Measurements from ENCODE around the gene VAV2.

Gene VAV2

DNA sequence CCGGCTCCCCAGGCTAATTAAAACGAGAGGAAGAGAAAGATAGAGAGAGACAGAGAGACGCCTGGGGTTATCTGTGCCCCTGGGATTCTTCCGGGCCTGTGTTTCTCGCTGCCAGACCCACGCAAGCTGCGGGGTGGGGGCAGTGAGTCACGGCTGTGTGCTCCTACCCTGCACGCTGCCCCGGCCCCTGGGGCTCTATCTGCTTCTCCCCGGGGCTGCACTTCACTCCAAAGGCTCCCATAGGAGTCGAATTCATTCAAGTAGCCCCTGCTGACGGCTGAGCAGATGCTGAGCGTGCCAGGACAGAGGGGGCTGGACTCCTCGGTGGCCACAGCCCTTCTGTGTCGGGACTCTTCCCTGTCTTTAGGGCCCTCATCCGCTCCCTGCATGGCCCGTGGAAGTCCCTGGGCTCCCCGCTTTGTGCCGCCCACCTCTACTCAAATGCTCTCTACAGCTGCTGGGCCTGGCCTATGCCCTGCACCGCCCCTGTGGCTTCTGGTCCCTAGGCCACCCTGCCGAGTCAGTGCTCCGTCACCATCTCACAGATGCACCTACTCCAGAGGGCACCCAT, 276.7 kb downstream of the VAV2 start:
- Histone ChIP-seq H3K36me3 (no peaks in the 10 kb centered on the region), H3K27me3 (peaks cover 0 to 22% (median 0%) of the 10 kb centered on the region in 11 experiments; a peak in 3 of 22 replicates), H3K9ac (peak overlapping the region; percentile 13 to 73 (median 59); a peak in 21 of 22 replicates), H3K9me3 (replicated peaks in 1 of 11) (peaks cover 0 to 11% (median 8%) of the 10 kb centered on the region in 11 experiments; a peak in 16 of 22 replicates), H4K20me1 (no peaks in the 10 kb centered on the region; a peak in 1 of 22 replicates), H3K4me1 (peaks cover 62 to 70% (median 70%) of the 10 kb centered on the region in 10 experiments), H3K27ac (peak overlapping the region in 10 of 11 experiments; percentile 15 to 83 (median 72); a peak in 19 of 22 replicates), H3K4me3 (peak overlapping the region in 6 of 10 experiments; percentile 1 to 40 (median 10); a peak in 8 of 20 replicates), H3K4me2 (peak overlapping the region; percentile 78 to 100 (median 97))
- no peak for TF ChIP-seq Cebpa-rat (IDR thresholded peaks at IDR 0.05)

DNA sequence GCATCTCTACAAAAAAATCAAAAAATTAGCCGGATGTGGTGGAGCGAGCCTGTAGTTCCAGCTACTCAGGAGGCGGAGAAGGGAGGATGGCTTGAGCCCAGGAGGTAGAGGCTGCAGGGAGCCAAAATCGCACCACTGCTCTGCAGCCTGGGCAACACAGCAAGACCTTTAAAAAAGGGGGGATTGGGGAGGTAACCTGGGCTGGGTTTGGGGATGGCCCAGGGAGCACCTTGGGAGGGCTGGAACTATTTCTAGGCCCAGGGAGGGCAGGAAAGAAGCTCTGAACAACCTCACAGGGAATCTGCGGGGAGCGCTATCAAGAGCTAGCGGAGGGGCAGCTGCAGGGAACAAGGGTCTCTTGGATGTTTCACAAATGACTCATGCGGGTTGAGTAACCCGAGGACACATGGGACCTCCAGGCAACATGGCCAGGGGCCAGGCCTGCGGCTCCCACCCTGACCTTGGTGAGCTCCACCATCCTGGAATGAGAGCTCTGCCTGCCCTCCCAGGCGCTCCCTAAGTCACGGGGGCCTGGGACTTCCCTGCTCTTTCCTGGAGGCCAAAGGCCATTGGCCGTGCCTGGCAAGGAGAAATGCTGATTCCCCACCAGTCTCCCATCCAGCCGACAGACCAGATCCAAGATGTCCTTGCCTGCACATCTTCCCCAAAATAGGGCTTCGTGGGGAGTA, 277.4 kb downstream of the VAV2 start:
- Histone ChIP-seq H3K9ac (peak overlapping the region; percentile 13 to 73 (median 59); a peak in 20 of 22 replicates), H3K4me3 (peak overlapping the region in 6 of 10 experiments; percentile 1 to 40 (median 10); a peak in 4 of 20 replicates), H3K27ac (peak overlapping the region in 9 of 11 experiments; percentile 60 to 83 (median 73); a peak in 19 of 22 replicates), H3K4me1 (peaks cover 66 to 77% (median 76%) of the 10 kb centered on the region in 10 experiments), H3K27me3 (peaks cover 0 to 28% (median 0%) of the 10 kb centered on the region in 11 experiments; a peak in 5 of 22 replicates), H3K9me3 (replicated peaks in 1 of 11) (peaks cover 0 to 5% (median 1%) of the 10 kb centered on the region in 11 experiments; a peak in 8 of 22 replicates), H4K20me1 (no peaks in the 10 kb centered on the region; a peak in 1 of 22 replicates), H3K4me2 (peak overlapping the region; percentile 78 to 100 (median 97)), H3K36me3 (no peaks in the 10 kb centered on the region)
- peak in 3 of 11 experiments; percentile 42 to 60 (median 48); a peak in 3 of 22 replicates for TF ChIP-seq Cebpa-rat (IDR thresholded peaks at IDR 0.05)

DNA sequence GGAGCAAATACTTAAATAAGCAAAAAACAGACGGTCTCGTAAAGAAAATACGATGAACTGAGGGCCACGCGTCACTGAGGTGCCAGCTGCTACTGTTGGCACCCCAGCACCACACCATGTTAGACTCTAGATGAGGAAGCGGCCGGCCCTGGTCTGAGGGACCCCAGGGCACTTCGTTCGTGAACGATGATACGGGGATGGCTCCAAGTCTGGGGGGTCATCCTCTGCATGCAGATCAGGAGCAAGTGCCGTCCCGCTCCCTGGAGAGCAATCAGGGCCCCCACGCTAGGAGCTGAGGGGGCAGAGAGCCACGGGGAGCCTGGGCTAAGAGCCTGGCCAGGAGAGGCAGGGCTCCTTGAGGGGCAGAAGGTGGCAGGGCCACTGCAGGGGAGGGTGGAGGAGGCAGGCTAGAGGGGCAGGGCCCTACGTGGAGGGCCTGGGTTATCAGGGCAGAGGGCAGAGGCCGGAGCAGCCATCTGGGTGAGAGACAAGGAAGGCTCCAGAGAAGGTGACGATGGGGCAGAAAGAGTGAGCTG, 278.1 kb downstream of the VAV2 start:
- H3K4me3 ChIP-seq = no peak overlapping the region
- H3K27ac ChIP-seq = peak overlapping the region in 7 of 11 experiments; percentile 28 to 83 (median 74); a peak in 13 of 22 replicates
- H3K27me3 ChIP-seq = peaks cover 0 to 34% (median 0%) of the 10 kb centered on the region in 11 experiments; a peak in 5 of 22 replicates
- TF ChIP-seq Cebpa-rat (IDR thresholded peaks at IDR 0.05) = no peak
- peaks cover 0 to under 1% (median 0%) of the 10 kb centered on the region in 11 experiments; a peak in 1 of 22 replicates for H3K9me3 ChIP-seq (replicated peaks in 1 of 11)
- no peaks in the 10 kb centered on the region for H3K36me3 ChIP-seq
- peak overlapping the region in 7 of 11 experiments; percentile 3 to 73 (median 63); a peak in 10 of 22 replicates for H3K9ac ChIP-seq
- H4K20me1 ChIP-seq = no peaks in the 10 kb centered on the region; a peak in 1 of 22 replicates
- peaks cover 73 to 84% (median 83%) of the 10 kb centered on the region in 10 experiments for H3K4me1 ChIP-seq
- peak overlapping the region; percentile 78 to 100 (median 97) for H3K4me2 ChIP-seq

DNA sequence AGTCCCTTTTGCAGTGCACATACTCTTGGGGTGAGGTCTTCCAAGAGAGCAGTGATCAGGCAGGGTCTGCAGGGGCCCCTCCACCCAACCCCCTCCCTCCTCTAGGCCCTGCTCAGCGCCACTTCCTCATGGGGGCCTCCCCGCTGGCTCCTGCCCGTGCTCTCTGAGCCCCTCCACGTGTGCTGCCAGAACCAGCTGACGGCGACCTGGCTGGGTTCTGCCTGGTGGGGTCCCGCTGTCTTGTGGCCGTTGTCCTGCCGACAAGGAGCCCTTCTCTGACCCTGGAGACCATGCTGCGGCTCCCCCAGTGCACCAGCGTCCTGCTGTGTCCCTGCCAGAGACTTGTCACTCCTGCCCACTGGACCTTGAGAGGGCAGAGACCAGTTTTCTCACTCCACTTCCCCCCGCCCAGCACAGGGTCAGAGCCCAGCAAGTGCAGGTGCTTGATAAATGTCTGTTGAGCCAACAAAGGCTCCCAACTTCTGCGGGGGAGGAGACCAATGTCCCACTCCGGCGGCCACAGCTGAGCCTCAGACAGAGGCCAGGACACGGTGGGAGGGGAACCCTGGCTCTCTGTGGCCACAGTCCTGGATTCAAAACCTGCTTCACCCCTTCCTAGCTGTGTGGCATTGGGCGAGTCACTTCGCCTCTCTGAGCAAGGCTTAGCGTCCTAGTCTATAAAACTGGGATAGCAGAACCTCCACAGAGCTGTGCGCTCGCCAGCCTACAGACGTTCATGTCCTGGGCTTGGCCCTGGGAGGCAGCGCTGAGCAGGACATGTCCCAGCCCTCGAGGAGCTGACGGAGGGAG, 278.8 kb downstream of the VAV2 start:
- TF ChIP-seq Cebpa-rat (IDR thresholded peaks at IDR 0.05) = no peak
- H3K4me3 ChIP-seq = no peak overlapping the region
- H3K27ac ChIP-seq = peak overlapping the region in 6 of 11 experiments; percentile 69 to 83 (median 75); a peak in 12 of 22 replicates
- H3K36me3 ChIP-seq = no peaks in the 10 kb centered on the region
- H4K20me1 ChIP-seq = no peaks in the 10 kb centered on the region; a peak in 1 of 22 replicates
- H3K4me1 ChIP-seq = peaks cover 80 to 90% (median 90%) of the 10 kb centered on the region in 10 experiments
- H3K9ac ChIP-seq = peak overlapping the region in 7 of 11 experiments; percentile 3 to 73 (median 49); a peak in 8 of 22 replicates
- no peaks in the 10 kb centered on the region for H3K9me3 ChIP-seq (replicated peaks in 1 of 11)
- H3K4me2 ChIP-seq = peak overlapping the region; percentile 78 to 100 (median 97)
- H3K27me3 ChIP-seq = peaks cover 0 to 39% (median 0%) of the 10 kb centered on the region in 11 experiments; a peak in 5 of 22 replicates

DNA sequence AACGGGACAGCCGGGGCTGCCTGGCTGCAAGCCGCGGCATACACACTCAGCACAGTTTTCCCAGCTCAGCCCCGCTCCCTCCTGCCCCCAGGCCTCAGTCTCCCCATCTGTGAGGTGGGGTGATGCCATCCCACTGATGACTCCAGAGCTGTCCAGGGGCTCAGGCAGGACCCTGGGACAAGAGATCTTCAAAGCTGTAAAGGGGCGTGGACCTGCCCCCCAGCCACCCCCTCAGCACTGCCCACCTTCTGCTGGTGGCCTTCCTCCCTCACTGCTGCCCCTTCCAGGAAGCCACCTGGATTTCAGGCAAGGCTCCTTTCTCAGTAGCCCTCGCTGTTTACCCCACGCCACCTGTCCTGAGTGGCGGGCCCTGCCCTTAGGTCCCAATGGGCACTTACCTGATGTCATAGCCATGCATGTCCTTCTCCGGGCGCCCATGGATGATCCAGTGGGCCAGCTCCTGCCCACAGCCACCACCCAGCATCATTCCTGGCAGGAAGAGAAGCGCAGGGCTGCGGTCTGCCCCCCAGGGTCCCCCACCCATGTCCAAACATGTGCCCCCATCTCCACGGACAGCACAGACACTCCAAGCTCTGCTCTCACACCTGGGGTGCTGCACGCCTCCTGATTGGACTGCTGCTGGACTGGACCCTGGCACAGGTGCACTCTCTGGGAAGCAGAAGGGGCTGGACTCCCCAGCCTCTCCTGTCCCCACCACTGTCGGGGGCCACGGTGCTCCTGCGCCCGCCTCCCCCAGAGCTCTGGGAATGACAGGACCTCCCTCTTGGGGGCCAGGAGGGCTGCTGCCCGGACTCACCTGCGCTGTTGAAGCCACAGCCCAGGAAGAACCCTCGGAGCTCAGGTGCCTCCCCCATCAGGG, 279.7 kb downstream of the VAV2 start:
- peak overlapping the region; percentile 78 to 100 (median 97) for H3K4me2 ChIP-seq
- H3K9ac ChIP-seq = peak overlapping the region in 6 of 11 experiments; percentile 13 to 73 (median 50); a peak in 5 of 22 replicates
- peaks cover 89 to 99% (median 99%) of the 10 kb centered on the region in 10 experiments for H3K4me1 ChIP-seq
- no peaks in the 10 kb centered on the region for H3K36me3 ChIP-seq
- H3K27me3 ChIP-seq = peaks cover 0 to 41% (median 0%) of the 10 kb centered on the region in 11 experiments; a peak in 5 of 22 replicates
- peak overlapping the region in 3 of 11 experiments; percentile 69 to 83 (median 80); a peak in 3 of 22 replicates for H3K27ac ChIP-seq
- H4K20me1 ChIP-seq = no peaks in the 10 kb centered on the region; a peak in 1 of 22 replicates
- TF ChIP-seq Cebpa-rat (IDR thresholded peaks at IDR 0.05) = no peak
- H3K9me3 ChIP-seq (replicated peaks in 1 of 11) = no peaks in the 10 kb centered on the region
- H3K4me3 ChIP-seq = no peak overlapping the region
